ENCODE results near the gene GPC3. TPM values are rescaled to one million over a fixed set of nuclear protein-coding genes. Genes with fewer than 3 reads are reported as not detected.

GPC3 gene
- total RNA-seq, 6 experiments from 2014 or later = 0.31 to 6.8 (median 1.8) TPM

DNA sequence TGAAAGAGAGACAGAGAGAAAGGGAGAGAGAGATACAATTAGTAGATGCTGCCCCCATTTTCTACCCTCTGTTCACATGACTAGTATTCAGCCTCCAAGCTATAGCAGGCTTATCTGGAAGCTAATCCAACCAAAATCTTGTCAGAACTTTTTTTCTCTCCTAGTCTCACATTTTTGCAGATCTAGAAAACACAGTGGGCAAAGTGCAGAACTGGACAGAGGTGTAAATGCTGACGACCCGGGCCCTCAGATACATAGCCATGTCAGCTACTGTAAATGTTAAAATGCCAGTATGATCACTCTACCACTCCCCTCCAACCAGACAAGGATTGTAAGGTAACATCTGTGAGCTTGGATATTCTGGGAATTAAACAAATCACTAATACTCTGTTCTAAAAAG lies 34.3 kb downstream of the GPC3 start:
- no peaks in the 10 kb centered on the region for H3K27me3 ChIP-seq
- H3K4me3 ChIP-seq = no peak overlapping the region
- H3K9me3 ChIP-seq = no peaks in the 10 kb centered on the region
- H3K27ac ChIP-seq = no peak overlapping the region
- ATAC-seq = no peak
- H3K36me3 ChIP-seq = no peaks in the 10 kb centered on the region
- no peaks in the 10 kb centered on the region for H3K4me1 ChIP-seq
- WGBS (ENCODE audit: insufficient coverage, low coverage, low lambda C conversion rate, missing lambda C conversion rate) = 48% methylated on average over 2 of the region's 2 CpGs
- intact Hi-C loops (cut with DNase I) = no loop called here
- TF ChIP-seq, protein P1, sequence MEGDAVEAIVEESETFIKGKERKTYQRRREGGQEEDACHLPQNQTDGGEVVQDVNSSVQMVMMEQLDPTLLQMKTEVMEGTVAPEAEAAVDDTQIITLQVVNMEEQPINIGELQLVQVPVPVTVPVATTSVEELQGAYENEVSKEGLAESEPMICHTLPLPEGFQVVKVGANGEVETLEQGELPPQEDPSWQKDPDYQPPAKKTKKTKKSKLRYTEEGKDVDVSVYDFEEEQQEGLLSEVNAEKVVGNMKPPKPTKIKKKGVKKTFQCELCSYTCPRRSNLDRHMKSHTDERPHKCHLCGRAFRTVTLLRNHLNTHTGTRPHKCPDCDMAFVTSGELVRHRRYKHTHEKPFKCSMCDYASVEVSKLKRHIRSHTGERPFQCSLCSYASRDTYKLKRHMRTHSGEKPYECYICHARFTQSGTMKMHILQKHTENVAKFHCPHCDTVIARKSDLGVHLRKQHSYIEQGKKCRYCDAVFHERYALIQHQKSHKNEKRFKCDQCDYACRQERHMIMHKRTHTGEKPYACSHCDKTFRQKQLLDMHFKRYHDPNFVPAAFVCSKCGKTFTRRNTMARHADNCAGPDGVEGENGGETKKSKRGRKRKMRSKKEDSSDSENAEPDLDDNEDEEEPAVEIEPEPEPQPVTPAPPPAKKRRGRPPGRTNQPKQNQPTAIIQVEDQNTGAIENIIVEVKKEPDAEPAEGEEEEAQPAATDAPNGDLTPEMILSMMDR (IDR thresholded peaks at IDR 0.05) = no peak
- no peak for TF ChIP-seq POLR2A (IDR thresholded peaks at IDR 0.05)
- DNase-seq = no peak

DNA sequence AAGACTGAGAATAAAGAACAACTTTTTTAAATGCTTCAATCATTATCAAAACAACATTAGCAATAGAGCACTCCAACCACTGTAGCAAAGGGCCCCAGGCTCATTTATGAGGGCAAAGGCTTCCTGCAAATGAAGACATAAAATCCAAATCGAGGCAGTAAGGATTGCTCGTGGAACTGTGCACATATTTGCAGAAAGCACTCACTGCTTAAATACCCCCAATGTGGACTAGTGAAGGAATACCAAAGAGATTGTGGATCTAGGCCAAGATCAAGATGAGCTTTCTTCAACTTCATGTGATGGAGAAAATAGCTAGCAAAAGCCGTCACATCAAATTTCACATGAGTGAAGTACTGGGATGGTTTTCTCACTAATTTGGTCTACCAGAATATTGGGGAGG lies 35.2 kb downstream of the GPC3 start:
- DNase-seq (no peak), ATAC-seq (no peak)
- intact Hi-C loops (cut with DNase I) = no loop called here
- no peak overlapping the region for H3K4me3 ChIP-seq
- no peak overlapping the region for H3K27ac ChIP-seq
- H3K27me3 ChIP-seq = no peaks in the 10 kb centered on the region
- H3K36me3 ChIP-seq = no peaks in the 10 kb centered on the region
- H3K9me3 ChIP-seq = no peaks in the 10 kb centered on the region
- WGBS (ENCODE audit: insufficient coverage, low coverage, low lambda C conversion rate, missing lambda C conversion rate) = 52% methylated on average over 3 of the region's 3 CpGs
- TF ChIP-seq POLR2A (IDR thresholded peaks at IDR 0.05) = no peak
- TF ChIP-seq, protein P1 (IDR thresholded peaks at IDR 0.05) = no peak
- H3K4me1 ChIP-seq = no peaks in the 10 kb centered on the region

DNA sequence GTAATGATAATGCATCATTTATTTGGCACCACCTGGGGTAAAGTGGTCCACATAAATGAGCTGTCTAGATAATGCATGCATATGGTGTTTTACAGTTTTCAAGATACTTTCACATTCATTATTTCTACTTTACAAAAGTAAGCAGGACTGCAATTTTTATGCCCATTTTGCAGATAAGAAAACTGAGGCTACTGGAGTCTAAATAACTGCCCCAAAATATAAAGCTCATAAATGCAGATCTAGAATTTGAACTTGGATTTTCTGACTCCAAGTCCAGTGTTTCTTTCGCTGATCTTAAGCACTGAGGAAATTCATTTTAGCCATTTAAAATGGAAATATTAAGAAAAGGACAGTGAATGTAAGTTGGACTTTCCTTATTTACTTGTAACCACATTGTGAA lies 36.5 kb downstream of the GPC3 start:
- WGBS (ENCODE audit: insufficient coverage, low coverage, low lambda C conversion rate, missing lambda C conversion rate) = 65% methylated on average over 1 of the region's 1 CpG
- no peak overlapping the region for H3K4me3 ChIP-seq
- ATAC-seq = no peak
- H3K36me3 ChIP-seq = no peaks in the 10 kb centered on the region
- DNase-seq = no peak
- TF ChIP-seq, protein P1 (IDR thresholded peaks at IDR 0.05) = no peak
- no peak for TF ChIP-seq POLR2A (IDR thresholded peaks at IDR 0.05)
- H3K9me3 ChIP-seq = no peaks in the 10 kb centered on the region
- H3K4me1 ChIP-seq = no peaks in the 10 kb centered on the region
- no peaks in the 10 kb centered on the region for H3K27me3 ChIP-seq
- intact Hi-C loops (cut with DNase I) = no loop called here
- H3K27ac ChIP-seq = no peak overlapping the region

DNA sequence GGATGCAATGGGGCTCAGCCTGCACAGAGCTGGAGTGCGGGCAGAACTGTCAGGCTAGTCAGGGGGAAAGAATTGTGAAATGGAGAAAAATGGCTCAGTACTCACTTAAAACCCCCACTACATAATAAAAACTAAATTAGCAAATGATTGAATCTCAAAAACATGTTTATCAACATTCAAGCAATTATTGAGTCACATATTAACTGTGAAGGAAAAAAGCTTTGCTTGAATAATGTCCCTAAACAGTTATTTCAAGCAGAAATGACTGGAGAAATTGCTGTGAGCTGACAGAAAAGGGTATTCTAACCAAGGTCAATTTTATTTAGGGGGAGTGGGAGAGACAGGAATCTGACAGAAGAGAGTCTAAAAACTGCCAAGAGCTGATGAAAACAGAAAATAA lies 37.4 kb downstream of the GPC3 start:
- DNase-seq (no peak), ATAC-seq (no peak)
- H3K27me3 ChIP-seq = no peaks in the 10 kb centered on the region
- no peaks in the 10 kb centered on the region for H3K9me3 ChIP-seq
- WGBS (ENCODE audit: insufficient coverage, low coverage, low lambda C conversion rate, missing lambda C conversion rate) = 75% methylated on average over 1 of the region's 1 CpG
- TF ChIP-seq, protein P1 (IDR thresholded peaks at IDR 0.05) = no peak
- TF ChIP-seq POLR2A (IDR thresholded peaks at IDR 0.05) = no peak
- no peaks in the 10 kb centered on the region for H3K4me1 ChIP-seq
- H3K4me3 ChIP-seq = no peak overlapping the region
- no peaks in the 10 kb centered on the region for H3K36me3 ChIP-seq
- no peak overlapping the region for H3K27ac ChIP-seq
- intact Hi-C loops (cut with DNase I) = no loop called here

DNA sequence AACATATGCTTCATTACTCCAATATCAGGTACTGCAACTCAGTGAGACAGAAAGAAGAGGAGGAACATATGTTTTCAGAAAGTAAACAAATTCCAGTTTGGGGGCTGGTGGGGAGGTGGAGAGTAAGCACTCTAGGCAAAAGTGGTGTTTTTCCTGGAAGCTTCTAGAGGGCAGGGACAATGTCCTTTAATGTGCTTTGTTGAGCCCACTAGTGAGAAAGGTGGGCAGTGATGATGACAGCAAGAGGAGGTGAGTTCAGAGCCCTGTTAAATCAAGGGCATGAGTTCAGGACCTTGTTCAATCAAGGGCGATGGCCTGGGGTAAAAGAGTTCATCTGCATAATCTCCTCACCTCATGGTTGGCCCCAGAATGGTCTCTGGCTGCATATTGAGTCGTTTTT lies 38.4 kb downstream of the GPC3 start:
- H3K27me3 ChIP-seq = no peaks in the 10 kb centered on the region
- ATAC-seq (no peak), DNase-seq (no peak)
- H3K4me1 ChIP-seq = no peaks in the 10 kb centered on the region
- no peaks in the 10 kb centered on the region for H3K36me3 ChIP-seq
- intact Hi-C loops (cut with DNase I) = no loop called here
- no peak overlapping the region for H3K27ac ChIP-seq
- no peak overlapping the region for H3K4me3 ChIP-seq
- no peaks in the 10 kb centered on the region for H3K9me3 ChIP-seq
- WGBS (ENCODE audit: insufficient coverage, low coverage, low lambda C conversion rate, missing lambda C conversion rate) = 5% methylated on average over 2 of the region's 2 CpGs
- TF ChIP-seq POLR2A (IDR thresholded peaks at IDR 0.05) = no peak
- TF ChIP-seq, protein P1 (IDR thresholded peaks at IDR 0.05) = no peak

Data from right lobe of liver (tissue), 6 donors.